GM19463 (cell line): ENCODE results near the gene CDC26.
"Not testable (repeated sequence)": the region's sequence is repeated elsewhere in the genome, so short reads cannot be mapped to it uniquely, and the experiment has no call there.

Experiments
- ATAC-seq: cut with Tn5 transposase; IDR thresholded peaks from one replicate; pipeline ENCODE4 v1.9.1; 2021; ENCODE audit warnings: mild to moderate bottlenecking, moderate library complexity; ENCODE audit not compliant: unreplicated experiment

Gene CDC26

GRCh38 chr9:113296247-113296646 is 20.9 kb upstream of the CDC26 start:
- ATAC-seq, result not testable (repeated sequence)

GRCh38 chr9:113293285-113293878 is 18.0 kb upstream of the CDC26 start:
- ATAC-seq, result no peak

GRCh38 chr9:113290052-113290607 is 14.8 kb upstream of the CDC26 start:
- no peak for ATAC-seq

- no peak for ATAC-seq
These were observed 13.7 kb upstream of the CDC26 start for GRCh38 chr9:113289091-113289490.

- no peak for ATAC-seq
These were observed 6.0 kb upstream of the CDC26 start for GRCh38 chr9:113281356-113281755.

- ATAC-seq, result no peak
These were observed 3.5 kb upstream of the CDC26 start for GRCh38 chr9:113278840-113279239.

- no peak for ATAC-seq
These were observed 757 bp downstream of the CDC26 start for GRCh38 chr9:113274474-113275156.

GRCh38 chr9:113269871-113270270 is 5.5 kb downstream of the CDC26 start:
- ATAC-seq, result no peak

- ATAC-seq, result no peak
These were observed 6.0 kb downstream of the CDC26 start for GRCh38 chr9:113269355-113269754.

- no peak for ATAC-seq
These were observed 7.3 kb downstream of the CDC26 start for GRCh38 chr9:113267911-113268566.

- ATAC-seq, result no peak
These were observed 9.2 kb downstream of the CDC26 start for GRCh38 chr9:113266174-113266573.

GRCh38 chr9:113261917-113262671 is 13.3 kb downstream of the CDC26 start:
- no peak for ATAC-seq

GRCh38 chr9:113258282-113258681 is 17.1 kb downstream of the CDC26 start:
- ATAC-seq, result no peak

GRCh38 chr9:113257863-113258262 is 17.5 kb downstream of the CDC26 start:
- ATAC-seq, result no peak

- ATAC-seq, result no peak
These were observed 19.9 kb downstream of the CDC26 start for GRCh38 chr9:113255438-113255837.

GRCh38 chr9:113254991-113255390 is 20.4 kb downstream of the CDC26 start:
- no peak for ATAC-seq

GRCh38 chr9:113250807-113251206 is 24.6 kb downstream of the CDC26 start:
- no peak for ATAC-seq

GRCh38 chr9:113249661-113250060 is 25.7 kb downstream of the CDC26 start:
- ATAC-seq, result not testable (repeated sequence)

GRCh38 chr9:113247640-113248039 is 27.7 kb downstream of the CDC26 start:
- ATAC-seq, result no peak

- no peak for ATAC-seq
These were observed 28.4 kb downstream of the CDC26 start for GRCh38 chr9:113246928-113247327.

- ATAC-seq, result no peak
These were observed 29.5 kb downstream of the CDC26 start for GRCh38 chr9:113245894-113246293.
